ENCODE data around the gene CREB5. TPM values are rescaled to one million over a fixed set of nuclear protein-coding genes. Genes with fewer than 3 reads are reported as not detected.

CREB5 gene
- total and polyA plus RNA-seq, 10 donors: 0.88 to 56.8 (median 23.5) TPM

DNA sequence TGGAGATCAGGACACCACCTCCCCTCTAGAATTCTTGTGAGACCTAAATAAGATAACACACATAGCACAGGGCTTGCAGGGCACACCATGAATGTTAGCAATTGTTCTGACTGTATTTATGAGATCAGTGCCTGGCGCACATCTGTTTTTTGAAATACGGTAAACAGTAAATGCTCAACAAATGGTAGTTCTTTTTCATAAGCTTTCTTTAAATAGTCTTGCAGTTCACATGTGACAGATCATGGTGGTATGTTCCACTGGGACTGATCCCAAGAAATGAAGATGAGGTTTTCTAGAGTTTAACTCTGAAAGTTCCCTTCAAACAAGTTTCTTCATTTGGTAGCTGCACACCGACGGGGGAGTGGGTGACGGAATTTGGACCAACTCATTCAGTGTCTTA, 34.8 kb downstream of the CREB5 start:
- TF ChIP-seq, protein P1, sequence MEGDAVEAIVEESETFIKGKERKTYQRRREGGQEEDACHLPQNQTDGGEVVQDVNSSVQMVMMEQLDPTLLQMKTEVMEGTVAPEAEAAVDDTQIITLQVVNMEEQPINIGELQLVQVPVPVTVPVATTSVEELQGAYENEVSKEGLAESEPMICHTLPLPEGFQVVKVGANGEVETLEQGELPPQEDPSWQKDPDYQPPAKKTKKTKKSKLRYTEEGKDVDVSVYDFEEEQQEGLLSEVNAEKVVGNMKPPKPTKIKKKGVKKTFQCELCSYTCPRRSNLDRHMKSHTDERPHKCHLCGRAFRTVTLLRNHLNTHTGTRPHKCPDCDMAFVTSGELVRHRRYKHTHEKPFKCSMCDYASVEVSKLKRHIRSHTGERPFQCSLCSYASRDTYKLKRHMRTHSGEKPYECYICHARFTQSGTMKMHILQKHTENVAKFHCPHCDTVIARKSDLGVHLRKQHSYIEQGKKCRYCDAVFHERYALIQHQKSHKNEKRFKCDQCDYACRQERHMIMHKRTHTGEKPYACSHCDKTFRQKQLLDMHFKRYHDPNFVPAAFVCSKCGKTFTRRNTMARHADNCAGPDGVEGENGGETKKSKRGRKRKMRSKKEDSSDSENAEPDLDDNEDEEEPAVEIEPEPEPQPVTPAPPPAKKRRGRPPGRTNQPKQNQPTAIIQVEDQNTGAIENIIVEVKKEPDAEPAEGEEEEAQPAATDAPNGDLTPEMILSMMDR (IDR thresholded peaks at IDR 0.05 in 8 of 11, conservative IDR thresholded peaks at IDR 0.05 in 3 of 11): no peak
- TF ChIP-seq POLR2A (IDR thresholded peaks at IDR 0.05) (no peak), POLR2AphosphoS5 (IDR thresholded peaks at IDR 0.05) (no peak)
- intact Hi-C loops (cut with DNase I; ENCODE audit: low total_unique reads): no loop called here
- Histone ChIP-seq H3K27ac (no peak overlapping the region), H3K9me3 (no peaks in the 10 kb centered on the region), H3K4me1 (no peaks in the 10 kb centered on the region), H3K36me3 (no peaks in the 10 kb centered on the region), H3K4me3 (no peak overlapping the region), H3K27me3 (replicated peaks in 1 of 7) (no peaks in the 10 kb centered on the region)
- DNase-seq: no peak
- 90 to 97% (median 95%) methylated on average over 5 of the region's 5 CpGs for WGBS, 5 donors

DNA sequence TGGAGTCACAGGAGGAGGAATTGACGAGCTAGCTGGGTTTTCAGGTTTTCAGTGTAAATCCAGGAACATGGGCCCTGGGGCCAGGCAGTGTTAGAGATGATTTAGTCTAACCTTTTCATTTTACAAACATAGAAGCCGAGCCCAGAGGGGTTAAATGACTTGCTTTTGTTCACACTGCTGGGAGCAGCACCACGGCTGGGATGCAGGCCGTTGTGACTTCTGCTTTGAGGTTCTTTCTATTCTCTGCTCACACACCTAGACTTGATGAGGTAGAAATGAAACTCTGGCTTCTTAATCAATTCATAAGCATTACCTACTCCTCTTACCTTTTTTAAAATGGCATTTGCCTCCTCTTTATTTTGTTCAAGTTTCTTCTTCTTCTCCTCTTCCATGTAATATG, 36.4 kb downstream of the CREB5 start:
- TF ChIP-seq, protein P1 (IDR thresholded peaks at IDR 0.05 in 8 of 11, conservative IDR thresholded peaks at IDR 0.05 in 3 of 11): no peak
- TF ChIP-seq POLR2A (IDR thresholded peaks at IDR 0.05) (no peak), POLR2AphosphoS5 (IDR thresholded peaks at IDR 0.05) (no peak)
- Histone ChIP-seq H3K27me3 (replicated peaks in 1 of 7) (no peaks in the 10 kb centered on the region), H3K4me3 (no peak overlapping the region), H3K9me3 (no peaks in the 10 kb centered on the region), H3K36me3 (no peaks in the 10 kb centered on the region), H3K4me1 (no peaks in the 10 kb centered on the region), H3K27ac (no peak overlapping the region)
- no peak for DNase-seq
- WGBS, 5 donors: 67 to 83% (median 73%) methylated on average over 4 of the region's 4 CpGs
- intact Hi-C loops (cut with DNase I; ENCODE audit: low total_unique reads): no loop called here

DNA sequence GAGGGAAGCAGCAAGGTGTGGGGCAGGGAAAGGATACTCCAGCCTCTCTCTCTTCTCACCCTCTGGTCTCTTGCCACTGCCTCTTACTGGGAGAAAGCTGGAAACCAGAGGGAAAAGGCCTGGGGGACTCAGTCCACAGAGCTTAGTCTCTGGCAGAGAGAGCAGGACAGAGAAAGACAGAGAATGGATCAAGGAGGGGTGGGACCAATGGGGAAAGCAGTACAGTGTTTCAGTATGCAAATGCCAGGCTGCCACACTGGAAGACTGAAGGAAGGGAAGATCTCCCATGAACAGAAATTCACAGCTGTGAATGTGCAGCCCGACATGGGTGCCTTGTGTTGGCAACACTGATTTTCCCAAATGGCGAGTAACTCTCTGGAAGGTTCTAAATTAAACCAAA, 40.4 kb downstream of the CREB5 start:
- Histone ChIP-seq H3K4me3 (no peak overlapping the region), H3K9me3 (no peaks in the 10 kb centered on the region), H3K27me3 (replicated peaks in 1 of 7) (peaks cover 0 to 4% (median 0%) of the 10 kb centered on the region in 7 donors), H3K36me3 (no peaks in the 10 kb centered on the region), H3K27ac (no peak overlapping the region), H3K4me1 (no peaks in the 10 kb centered on the region)
- DNase-seq: no peak
- TF ChIP-seq POLR2A (IDR thresholded peaks at IDR 0.05): no peak
- no peak for TF ChIP-seq POLR2AphosphoS5 (IDR thresholded peaks at IDR 0.05)
- TF ChIP-seq, protein P1 (IDR thresholded peaks at IDR 0.05 in 8 of 11, conservative IDR thresholded peaks at IDR 0.05 in 3 of 11): no peak
- intact Hi-C loops (cut with DNase I; ENCODE audit: low total_unique reads): no loop called here
- WGBS, 5 donors: 62 to 98% (median 71%) methylated on average over 2 of the region's 2 CpGs

DNA sequence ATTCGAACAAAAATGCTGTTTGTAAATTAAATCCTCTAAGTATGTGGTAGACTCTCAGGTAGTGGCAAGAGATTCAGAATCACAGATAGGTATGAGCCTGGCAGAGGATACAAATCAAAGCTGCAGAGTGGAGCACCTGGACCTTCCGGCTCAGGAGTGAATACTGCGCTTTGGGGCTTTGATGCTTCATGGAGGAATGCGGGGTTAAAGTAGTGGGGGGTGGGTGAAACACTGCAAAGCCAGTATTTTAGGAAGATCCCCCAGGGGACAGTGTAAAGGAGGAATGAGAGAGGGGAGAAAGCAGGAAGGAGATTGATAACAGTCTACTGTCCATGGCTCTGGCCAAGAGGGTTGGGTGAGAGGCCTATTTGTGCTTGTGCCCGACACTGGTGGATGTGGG, 43.2 kb downstream of the CREB5 start:
- no peak for DNase-seq
- Histone ChIP-seq H3K9me3 (no peaks in the 10 kb centered on the region), H3K4me1 (no peaks in the 10 kb centered on the region), H3K27me3 (replicated peaks in 1 of 7) (peaks cover 0 to 4% (median 0%) of the 10 kb centered on the region in 7 donors), H3K36me3 (no peaks in the 10 kb centered on the region), H3K27ac (no peak overlapping the region), H3K4me3 (no peak overlapping the region)
- TF ChIP-seq, protein P1 (IDR thresholded peaks at IDR 0.05 in 8 of 11, conservative IDR thresholded peaks at IDR 0.05 in 3 of 11): no peak
- TF ChIP-seq POLR2AphosphoS5 (IDR thresholded peaks at IDR 0.05) (no peak), POLR2A (IDR thresholded peaks at IDR 0.05) (no peak)
- intact Hi-C loops (cut with DNase I; ENCODE audit: low total_unique reads): no loop called here
- 84 to 95% (median 90%) methylated on average over 5 of the region's 5 CpGs for WGBS, 5 donors

Measured in spleen (tissue), 11 donors.